ENCODE measurements around the gene C2CD3. TPM values are rescaled to one million over a fixed set of nuclear protein-coding genes. Genes with fewer than 3 reads are reported as not detected.

C2CD3 gene
- total RNA-seq, 1 experiment from 2014 or later, result 22.0 TPM

DNA sequence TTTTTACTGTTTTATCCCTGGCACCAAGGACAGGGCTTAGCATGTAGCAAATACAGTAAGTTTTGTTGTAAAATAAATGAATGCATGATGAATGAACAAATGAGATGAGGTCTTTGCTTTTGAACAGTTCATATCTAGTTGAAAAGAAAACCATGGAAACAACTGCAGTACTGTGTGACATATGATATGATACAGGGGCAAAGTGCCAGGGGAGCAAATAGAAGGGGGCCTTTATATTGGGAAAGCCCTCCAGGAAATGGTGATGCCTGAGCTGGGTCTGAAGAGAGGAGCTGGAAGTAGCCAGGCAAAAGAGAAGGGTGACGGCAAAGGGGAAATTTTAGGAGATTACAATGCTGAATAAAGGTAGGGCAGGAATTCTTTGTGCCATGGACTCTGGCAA, 98.1 kb downstream of the C2CD3 start:
- no peak overlapping the region for H2BK20ac ChIP-seq (ENCODE audit: low read depth, low read length, poor library complexity, severe bottlenecking)
- Mint-ChIP-seq H3K27ac (no peak overlapping the region), H3K4me1 (no peaks in the 10 kb centered on the region), H3K4me3 (no peak overlapping the region), H3K27me3 (ENCODE audit: low read depth) (no peaks in the 10 kb centered on the region), H3K9me3 (no peaks in the 10 kb centered on the region), H3K36me3 (ENCODE audit: insufficient read depth in 1 of 3, low read depth in 3 of 3) (peaks cover 7 to 18% (median 12%) of the 10 kb centered on the region in 3 experiments; a peak in 5 of 7 replicates)
- H3K9ac ChIP-seq (ENCODE audit: extremely low read depth, insufficient read length, low read length), result no peak overlapping the region
- TF ChIP-seq, protein P1, sequence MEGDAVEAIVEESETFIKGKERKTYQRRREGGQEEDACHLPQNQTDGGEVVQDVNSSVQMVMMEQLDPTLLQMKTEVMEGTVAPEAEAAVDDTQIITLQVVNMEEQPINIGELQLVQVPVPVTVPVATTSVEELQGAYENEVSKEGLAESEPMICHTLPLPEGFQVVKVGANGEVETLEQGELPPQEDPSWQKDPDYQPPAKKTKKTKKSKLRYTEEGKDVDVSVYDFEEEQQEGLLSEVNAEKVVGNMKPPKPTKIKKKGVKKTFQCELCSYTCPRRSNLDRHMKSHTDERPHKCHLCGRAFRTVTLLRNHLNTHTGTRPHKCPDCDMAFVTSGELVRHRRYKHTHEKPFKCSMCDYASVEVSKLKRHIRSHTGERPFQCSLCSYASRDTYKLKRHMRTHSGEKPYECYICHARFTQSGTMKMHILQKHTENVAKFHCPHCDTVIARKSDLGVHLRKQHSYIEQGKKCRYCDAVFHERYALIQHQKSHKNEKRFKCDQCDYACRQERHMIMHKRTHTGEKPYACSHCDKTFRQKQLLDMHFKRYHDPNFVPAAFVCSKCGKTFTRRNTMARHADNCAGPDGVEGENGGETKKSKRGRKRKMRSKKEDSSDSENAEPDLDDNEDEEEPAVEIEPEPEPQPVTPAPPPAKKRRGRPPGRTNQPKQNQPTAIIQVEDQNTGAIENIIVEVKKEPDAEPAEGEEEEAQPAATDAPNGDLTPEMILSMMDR (conservative IDR thresholded peaks at IDR 0.05), result no peak
- H2BK120ac ChIP-seq (ENCODE audit: low read depth, low read length, poor library complexity, severe bottlenecking), result no peak overlapping the region
- no peak overlapping the region for H2BK12ac ChIP-seq (ENCODE audit: insufficient read length, low read depth, low read length)
- H2BK15ac ChIP-seq (ENCODE audit: low read depth, low read length), result no peak overlapping the region
- no peaks in the 10 kb centered on the region for H3K27me3 ChIP-seq (ENCODE audit: insufficient read depth, low read length)
- no peak overlapping the region for H3K18ac ChIP-seq (ENCODE audit: insufficient read length, low read depth, low read length)
- H2BK5ac ChIP-seq (ENCODE audit: insufficient read length, low read length), result no peak overlapping the region
- H2AK5ac ChIP-seq (ENCODE audit: insufficient read length, low read length), result no peak overlapping the region
- no peaks in the 10 kb centered on the region for H3K4me1 ChIP-seq (ENCODE audit: insufficient read depth, low read length)
- H3K79me1 ChIP-seq (ENCODE audit: insufficient read depth, low read depth, low read length, poor library complexity, severe bottlenecking), result no peaks in the 10 kb centered on the region
- no CpG with 5 or more reads among the region's 1 CpG for WGBS (ENCODE audit: extremely low coverage, insufficient read length, low lambda C conversion rate)
- H3K4me2 ChIP-seq (ENCODE audit: insufficient read depth, insufficient read length, low read length), result no peak overlapping the region
- no peak overlapping the region for H4K91ac ChIP-seq (ENCODE audit: insufficient read length, low read depth, low read length)
- H3K4ac ChIP-seq (ENCODE audit: low read depth, low read length), result no peak overlapping the region
- H3K9me3 ChIP-seq (ENCODE audit: control insufficient read depth, low read depth, low read length), result no peaks in the 10 kb centered on the region
- no peak overlapping the region for H4K8ac ChIP-seq (replicated peaks; ENCODE audit: insufficient read length, low read depth, low read length)
- H3K14ac ChIP-seq (ENCODE audit: insufficient read depth, low read length), result no peak overlapping the region
- no peak overlapping the region for H3K56ac ChIP-seq (ENCODE audit: insufficient read length, low read depth, low read length)
- no peak overlapping the region for H3K23ac ChIP-seq (ENCODE audit: insufficient read length, low read depth, low read length)
- DNase-seq, result no peak
- H3K79me2 ChIP-seq (ENCODE audit: insufficient read depth, low read length), result no peaks in the 10 kb centered on the region
- H2AFZ ChIP-seq (ENCODE audit: low read length), result no peak overlapping the region
- H3T11ph ChIP-seq (ENCODE audit: low read length), result no peak overlapping the region
- no peak overlapping the region for H4K5ac ChIP-seq (ENCODE audit: insufficient read length, low read depth, low read length)
- no peaks in the 10 kb centered on the region for H3K23me2 ChIP-seq (ENCODE audit: insufficient read length, low read depth, low read length, poor library complexity, severe bottlenecking)
- no peaks in the 10 kb centered on the region for H4K20me1 ChIP-seq (ENCODE audit: control insufficient read depth, insufficient read depth, insufficient read length)
- H3K27ac ChIP-seq (ENCODE audit: insufficient read length, low read depth, low read length), result no peak overlapping the region

All from H9 (cell line).